LNCAP (cell line): ENCODE measurements around the gene RPIA.

ENCODE experiments used
- CTCF ChIP-seq: fragments of 450-650 bp; IDR thresholded peaks from 2 replicates; pipeline ENCODE4 v1.5.1; 2017; ENCODE audit warnings: mild to moderate bottlenecking

The RPIA gene

GRCh38 chr2:88754585-88755320 lies 63.3 kb downstream of the RPIA start:
- no peak for TF ChIP-seq CTCF

GRCh38 chr2:88755836-88756235 lies 64.4 kb downstream of the RPIA start:
- no peak for TF ChIP-seq CTCF

GRCh38 chr2:88757025-88757424 lies 65.6 kb downstream of the RPIA start:
- no peak for TF ChIP-seq CTCF

GRCh38 chr2:88760819-88761598 lies 69.5 kb downstream of the RPIA start:
- TF ChIP-seq CTCF, result no peak

- TF ChIP-seq CTCF, result no peak
Measured at GRCh38 chr2:88764141-88764849, 72.8 kb downstream of the RPIA start.

GRCh38 chr2:88764850-88765153 lies 73.3 kb downstream of the RPIA start:
- no peak for TF ChIP-seq CTCF

- TF ChIP-seq CTCF, result no peak
Measured at GRCh38 chr2:88765154-88765888, 73.8 kb downstream of the RPIA start.
